ENCODE results near the gene GAPVD1.
A peak's percentile ranks its signal among the peaks of the same experiment; 100 is the strongest.

The GAPVD1 gene

GRCh38 chr9:125361837-125362531, 100.4 kb downstream of the GAPVD1 start:
- TF ChIP-seq EZH2phosphoT487 (IDR thresholded peaks at IDR 0.05; ENCODE audit: low read length) (no peak), CTCF (IDR thresholded peaks at IDR 0.05; ENCODE audit: low read length) (peak; percentile 25)
- H3K9me3 ChIP-seq (replicated peaks; ENCODE audit: insufficient read depth, low read length), result no peaks in the 10 kb centered on the region
- no peaks in the 10 kb centered on the region for H3K36me3 ChIP-seq (replicated peaks; ENCODE audit: insufficient read depth, low read length)
- no peak overlapping the region for H3K9ac ChIP-seq (ENCODE audit: low read length)
- H3K9me2 ChIP-seq (replicated peaks; ENCODE audit: insufficient read depth, low read length), result no peaks in the 10 kb centered on the region
- no peak overlapping the region for H3K4me2 ChIP-seq (ENCODE audit: low read depth, low read length)
- no peaks in the 10 kb centered on the region for H3K79me2 ChIP-seq (ENCODE audit: low read length)
- no peaks in the 10 kb centered on the region for H3F3A ChIP-seq (ENCODE audit: insufficient read depth, low read length)
- no peaks in the 10 kb centered on the region for H3K4me1 ChIP-seq (ENCODE audit: low read length)
- no peak for DNase-seq
- H4K20me1 ChIP-seq (ENCODE audit: insufficient read depth, low read length), result no peaks in the 10 kb centered on the region
- H3K4me3 ChIP-seq (ENCODE audit: low read length), result no peak overlapping the region
- no peak overlapping the region for H2AFZ ChIP-seq (ENCODE audit: low read length)
- H3K27ac ChIP-seq (ENCODE audit: low read length), result no peak overlapping the region
- H3K27me3 ChIP-seq (replicated peaks; ENCODE audit: insufficient read depth, low read length), result no peaks in the 10 kb centered on the region

GRCh38 chr9:125366676-125367075, 105.0 kb downstream of the GAPVD1 start:
- Histone ChIP-seq H3F3A (ENCODE audit: insufficient read depth, low read length) (no peaks in the 10 kb centered on the region), H2AFZ (ENCODE audit: low read length) (no peak overlapping the region), H3K9me3 (replicated peaks; ENCODE audit: insufficient read depth, low read length) (no peaks in the 10 kb centered on the region), H3K27me3 (replicated peaks; ENCODE audit: insufficient read depth, low read length) (no peaks in the 10 kb centered on the region), H3K36me3 (replicated peaks; ENCODE audit: insufficient read depth, low read length) (no peaks in the 10 kb centered on the region), H3K27ac (ENCODE audit: low read length) (no peak overlapping the region), H3K4me1 (ENCODE audit: low read length) (no peaks in the 10 kb centered on the region), H3K9me2 (replicated peaks; ENCODE audit: insufficient read depth, low read length) (no peaks in the 10 kb centered on the region), H3K79me2 (ENCODE audit: low read length) (no peaks in the 10 kb centered on the region), H4K20me1 (ENCODE audit: insufficient read depth, low read length) (no peaks in the 10 kb centered on the region), H3K4me2 (ENCODE audit: low read depth, low read length) (no peak overlapping the region), H3K4me3 (ENCODE audit: low read length) (no peak overlapping the region), H3K9ac (ENCODE audit: low read length) (no peak overlapping the region)
- DNase-seq, result no peak
- TF ChIP-seq CTCF (IDR thresholded peaks at IDR 0.05; ENCODE audit: low read length) (no peak), EZH2phosphoT487 (IDR thresholded peaks at IDR 0.05; ENCODE audit: low read length) (no peak), EZH2 (optimal IDR thresholded peaks at IDR 0.05; ENCODE audit: low read depth, low read length) (no peak)

GRCh38 chr9:125370786-125371185, 109.2 kb downstream of the GAPVD1 start:
- H2AFZ ChIP-seq (ENCODE audit: low read length), result no peak overlapping the region
- H3K79me2 ChIP-seq (ENCODE audit: low read length), result no peaks in the 10 kb centered on the region
- no peak overlapping the region for H3K4me3 ChIP-seq (ENCODE audit: low read length)
- no peak for DNase-seq
- H3K27me3 ChIP-seq (replicated peaks; ENCODE audit: insufficient read depth, low read length), result no peaks in the 10 kb centered on the region
- H3K9me3 ChIP-seq (replicated peaks; ENCODE audit: insufficient read depth, low read length), result no peaks in the 10 kb centered on the region
- no peak overlapping the region for H3K4me2 ChIP-seq (ENCODE audit: low read depth, low read length)
- H3K4me1 ChIP-seq (ENCODE audit: low read length), result no peaks in the 10 kb centered on the region
- no peak for TF ChIP-seq EZH2 (optimal IDR thresholded peaks at IDR 0.05; ENCODE audit: low read depth, low read length)
- no peak for TF ChIP-seq EZH2phosphoT487 (IDR thresholded peaks at IDR 0.05; ENCODE audit: low read length)
- no peak for TF ChIP-seq CTCF (IDR thresholded peaks at IDR 0.05; ENCODE audit: low read length)
- H3K9me2 ChIP-seq (replicated peaks; ENCODE audit: insufficient read depth, low read length), result no peaks in the 10 kb centered on the region
- no peaks in the 10 kb centered on the region for H3K36me3 ChIP-seq (replicated peaks; ENCODE audit: insufficient read depth, low read length)
- H4K20me1 ChIP-seq (ENCODE audit: insufficient read depth, low read length), result no peaks in the 10 kb centered on the region
- H3K9ac ChIP-seq (ENCODE audit: low read length), result no peak overlapping the region
- H3K27ac ChIP-seq (ENCODE audit: low read length), result no peak overlapping the region
- H3F3A ChIP-seq (ENCODE audit: insufficient read depth, low read length), result no peaks in the 10 kb centered on the region

Data from MM.1S (cell line).